GM12878 (cell line): ENCODE results near the gene TNFRSF1B. TPM values are rescaled to one million over a fixed set of nuclear protein-coding genes. Genes with fewer than 3 reads are reported as not detected.

Experiments
- ATAC-seq: fragments of 200-7000 bp; cut with Tn5 transposase; 3 replicates; pipeline ENCODE4 v1.9.1; 2020; ENCODE audit warnings: mild to moderate bottlenecking, moderate library complexity
- BruUV-seq: library from RNA; stranded (reverse); fragments of 400-500 nt; replicated peaks from 2 replicates; lab custom pipeline; 2021; lab: Mats Ljungman, UMichigan
- CTCF ChIA-PET: fragments of 300-600 bp; sonication (Branson Sonifier 250); formaldehyde crosslinking; extraction: SDS; loops from one replicate; lab custom pipeline; 2021; ENCODE audit warnings: inconsistent platforms; lab: Yijun Ruan, JAX
- POLR2A ChIA-PET: fragments of 350-600 bp; formaldehyde crosslinking; extraction: SDS; loops from one replicate; lab custom pipeline; 2021; ENCODE audit warnings: inconsistent platforms; lab: Charles Lee
- RAD21 ChIA-PET: fragments of 300-600 bp; sonication (Branson Sonifier 250); formaldehyde crosslinking; loops from one replicate; lab custom pipeline; 2023; ENCODE audit warnings: antibody characterized with exemption; ENCODE audit not compliant: unreplicated experiment; lab: Charles Lee
- SMC1A ChIA-PET: fragments of 300-600 bp; sonication (Branson Sonifier 250); formaldehyde crosslinking; loops from one replicate; lab custom pipeline; 2023; ENCODE audit not compliant: unreplicated experiment, uncharacterized antibody; lab: Charles Lee
- DNase-seq: peaks from one replicate; pipeline ENCODE4 v3.0.0-alpha.2; 2011; ENCODE audit warnings: low read depth, low spot score
- FAIRE-seq: peaks from 3 replicates; lab custom pipeline; 2011; peaks lifted over from hg19 to GRCh38; lab: Jason Lieb, UNC
- H2AFZ ChIP-seq: 2 replicates; pipeline ENCODE4 v1.6.0; 2011; ENCODE audit warnings: low read depth, low read length, control low read depth; ENCODE audit not compliant: control insufficient read depth
- H3K27ac ChIP-seq: 2 replicates; pipeline ENCODE4 v1.5.1; 2011; ENCODE audit warnings: control low read depth; ENCODE audit not compliant: control insufficient read depth, insufficient read depth
- H3K27me3 ChIP-seq, 2 experiments: replicated peaks in 1 of 2; 2 replicates each; pipeline versions ENCODE4 v1.6.0 to v1.6.1; 2011; ENCODE audit warnings: low read length in 1 of 2; ENCODE audit not compliant: control insufficient read depth in 2 of 2, insufficient read depth in 2 of 2
- H3K36me3 ChIP-seq, 2 experiments: 2 replicates each; pipeline ENCODE4 v1.5.1; 2011; ENCODE audit warnings: low read length in 1 of 2; ENCODE audit not compliant: control insufficient read depth in 2 of 2, insufficient read depth in 2 of 2
- H3K4me1 ChIP-seq: 2 replicates; pipeline ENCODE4 v1.6.1; 2011; ENCODE audit warnings: mild to moderate bottlenecking, low read length, moderate library complexity, mixed read lengths; ENCODE audit not compliant: control insufficient read depth, insufficient read depth
- H3K4me2 ChIP-seq: 2 replicates; pipeline ENCODE4 v1.6.0; 2011; ENCODE audit warnings: control low read depth; ENCODE audit not compliant: control insufficient read depth, insufficient read depth
- H3K4me3 ChIP-seq: fragments of 200-600 bp; sonication (generic); 2 replicates; pipeline ENCODE4 v1.5.1; 2016
- H3K79me2 ChIP-seq: 2 replicates; pipeline ENCODE4 v1.6.0; 2011; ENCODE audit warnings: low read length; ENCODE audit not compliant: control insufficient read depth, insufficient read depth
- H3K9ac ChIP-seq: 2 replicates; pipeline ENCODE4 v1.8.0; 2011; ENCODE audit warnings: low read length, control low read depth, mixed read lengths; ENCODE audit not compliant: control insufficient read depth, insufficient read depth
- H3K9me3 ChIP-seq: replicated peaks from 3 replicates; pipeline ENCODE4 v1.5.1; 2011; ENCODE audit warnings: mild to moderate bottlenecking, low read length; ENCODE audit not compliant: control insufficient read depth, insufficient read depth
- H4K20me1 ChIP-seq: 2 replicates; pipeline ENCODE4 v1.6.0; 2011; ENCODE audit not compliant: control insufficient read depth, insufficient read depth
- BCL11A ChIP-seq: IDR thresholded peaks from 2 replicates; pipeline ENCODE4 v1.6.1; 2011; ENCODE audit warnings: low read depth, low read length
- CBX5 ChIP-seq: sonication (generic); IDR thresholded peaks from 2 replicates; pipeline ENCODE4 v1.6.1; 2016; ENCODE audit warnings: low read depth, moderate library complexity, mild to moderate bottlenecking, inconsistent platforms
- CREM ChIP-seq: IDR thresholded peaks from 2 replicates; pipeline ENCODE4 v1.6.1; 2014; ENCODE audit warnings: antibody characterized with exemption, low read depth
- MEF2B ChIP-seq: fragments of 450-650 bp; IDR thresholded peaks from 2 replicates; pipeline ENCODE4 v1.6.1; 2018; ENCODE audit warnings: mild to moderate bottlenecking, moderate library complexity; ENCODE audit not compliant: partially characterized antibody, poor library complexity, severe bottlenecking
- NR2C2 ChIP-seq: IDR thresholded peaks from 2 replicates; pipeline ENCODE4 v1.6.1; 2011; ENCODE audit warnings: borderline replicate concordance, low read depth; ENCODE audit not compliant: control insufficient read depth, insufficient read length
- SIN3A ChIP-seq: IDR thresholded peaks from 2 replicates; pipeline ENCODE4 v1.6.1; 2012; ENCODE audit warnings: low read depth, low read length, improper control_type of control experiment
- SMAD1 ChIP-seq: fragments of 450-650 bp; IDR thresholded peaks from 2 replicates; pipeline ENCODE4 v1.6.1; 2018; ENCODE audit warnings: mild to moderate bottlenecking, low read depth; ENCODE audit not compliant: partially characterized antibody
- SP1 ChIP-seq: IDR thresholded peaks from one replicate; pipeline ENCODE4 v1.6.1; 2011; ENCODE audit warnings: low read depth, low read length
- STAT3 ChIP-seq: IDR thresholded peaks from 2 replicates; pipeline ENCODE4 v1.6.1; 2011; ENCODE audit warnings: low read depth, low read length, improper control_type of control experiment
- SUZ12 ChIP-seq: fragments of 200-600 bp; sonication (generic); IDR thresholded peaks from one replicate; pipeline ENCODE4 v1.6.1; 2018; ENCODE audit warnings: antibody characterized with exemption, mild to moderate bottlenecking; ENCODE audit not compliant: unreplicated experiment
- ZBTB4 ChIP-seq: fragments of 450-650 bp; formaldehyde crosslinking; IDR thresholded peaks from 2 replicates; pipeline ENCODE4 v1.4.0; 2022; ENCODE audit warnings: mild to moderate bottlenecking, moderate library complexity
- WGBS: methylation state at CpG from one replicate; pipeline ENCODE4 v1.1.6; 2016; ENCODE audit warnings: low lambda C conversion rate; ENCODE audit not compliant: insufficient replicate concordance, insufficient coverage; ENCODE audit errors: missing lambda C conversion rate; 5-methylcytosine and 5-hydroxymethylcytosine counted together
- in situ Hi-C: fragments of 300-500 bp; cut with MboI; formaldehyde crosslinking; loops from 9 replicates; pipeline ENCODE4 v1.14.3; 2018; ENCODE audit warnings: mixed read lengths
- intact Hi-C: fragments of 100-400 bp; cut with micrococcal nuclease; formaldehyde crosslinking; loops from one replicate; pipeline ENCODE4 v1.14.2; 2022; ENCODE audit not compliant: unreplicated experiment
- polyA plus RNA-seq, 11 experiments: library from polyadenylated mRNA; depleted of rRNA in 4 of 11; unstranded in 6 of 11; stranded (reverse) in 5 of 11; fragments of >200 nt; fragmentation: Nextera tagmentation in 4 of 11; fragmentation: Illumina TruSeq in 1 of 11; extraction: Ambion mirVana in 4 of 11; extraction: Trizol in 1 of 11; gene quantifications; 1 replicate in 1 of 11; 2 replicates in 10 of 11; pipeline versions ENCODE4 v1.2.1 to v1.2.3, GENCODE V29; 2011 to 2016; ENCODE audit warnings: inconsistent platforms in 2 of 11, missing spikeins in 2 of 11, low read depth in 1 of 11
- total RNA-seq, 4 experiments: library from RNA; depleted of rRNA in 3 of 4; stranded (reverse); fragments of >200 nt in 3 of 4; fragmentation: Illumina TruSeq in 1 of 4; extraction: Trizol in 1 of 4; gene quantifications; 2 replicates each; pipeline versions ENCODE4 v1.2.1 to v1.2.3, GENCODE V29; 2013 to 2021

Gene TNFRSF1B
- total and polyA plus RNA-seq, 10 of the 15 experiments (the other 5 are each of a cell fraction or from before 2014, with no cell fraction given): 10.1 to 87.2 (median 37.3) TPM

- H3K27ac ChIP-seq: no peak overlapping the region
- BruUV-seq: no TSS peak
- no peak for FAIRE-seq
- CTCF ChIA-PET: interaction anchor here (0.8 to 3.6 kb wide), 12 partner anchors 8 to 429 kb away, joined by 3 to 25 read pairs (median 4); no protein-coding TSS in a partner anchor
- H3K79me2 ChIP-seq: peaks cover 13% of the 10 kb centered on the region
- SMC1A ChIA-PET: interaction anchor here (0.6 to 1.3 kb wide), 4 partner anchors 15 to 105 kb away, joined by 3 to 7 read pairs (median 4); no protein-coding TSS in a partner anchor
- H3K4me3 ChIP-seq: no peak overlapping the region
- TF ChIP-seq MEF2B: peak; percentile 54
- TF ChIP-seq CBX5: no peak
- no peaks in the 10 kb centered on the region for H3K36me3 ChIP-seq
- DNase-seq: no peak
- WGBS: 61% methylated on average over 13 of the region's 13 CpGs
- no peaks in the 10 kb centered on the region for H3K9me3 ChIP-seq
- H3K9ac ChIP-seq: no peak overlapping the region
- in situ Hi-C loops (no loop called here), intact Hi-C loops (no loop called here)
- H3K4me1 ChIP-seq: no peaks in the 10 kb centered on the region
- RAD21 ChIA-PET: interaction anchor here (1.1 to 2.3 kb wide), 2 partner anchors 80 to 104 kb away, joined by 3 to 6 read pairs; no protein-coding TSS in a partner anchor
- no peak overlapping the region for H3K4me2 ChIP-seq
- POLR2A ChIA-PET: no interaction called here
- ATAC-seq: peak; percentile 9
- H3K27me3 ChIP-seq: no peaks in the 10 kb centered on the region
- H2AFZ ChIP-seq: no peak overlapping the region
- H4K20me1 ChIP-seq: no peaks in the 10 kb centered on the region
These were observed 62.6 kb downstream of the TNFRSF1B start for GRCh38 chr1:12229386-12229834.

- no peak for FAIRE-seq
- SMC1A ChIA-PET: interaction anchor here (0.6 to 1.3 kb wide), 3 partner anchors 16 to 25 kb away, joined by 3 to 4 read pairs (median 3); no protein-coding TSS in a partner anchor
- no peaks in the 10 kb centered on the region for H3K4me1 ChIP-seq
- H4K20me1 ChIP-seq: no peaks in the 10 kb centered on the region
- peak within 1 kb of the TSS; percentile 74 for H3K9ac ChIP-seq
- H3K27me3 ChIP-seq: no peaks in the 10 kb centered on the region
- CTCF ChIA-PET: interaction anchor here (1.0 to 2.6 kb wide), 8 partner anchors 8 to 428 kb away, joined by 3 to 13 read pairs (median 4); no protein-coding TSS in a partner anchor
- RAD21 ChIA-PET: interaction anchor here (1.0 to 2.3 kb wide), 2 partner anchors 105 to 106 kb away, joined by 3 to 6 read pairs; no protein-coding TSS in a partner anchor
- H3K4me2 ChIP-seq: peak within 1 kb of the TSS; percentile 56
- no peaks in the 10 kb centered on the region for H3K36me3 ChIP-seq
- WGBS: under 1% methylated on average over 66 of the region's 77 CpGs
- ATAC-seq: peak; percentile 97
- intact Hi-C loops (no loop called here), in situ Hi-C loops (no loop called here)
- no peaks in the 10 kb centered on the region for H3K9me3 ChIP-seq
- BruUV-seq: no TSS peak
- H3K79me2 ChIP-seq: peaks cover 13% of the 10 kb centered on the region
- 0 out of 2 replicates have a peak within 1 kb of the TSS, but pooled peaks have one; percentile 14 for H3K27ac ChIP-seq
- DNase-seq: peak; percentile 5
- H3K4me3 ChIP-seq: peak within 1 kb of the TSS; percentile 88
- H2AFZ ChIP-seq: peak within 1 kb of the TSS; percentile 55
- POLR2A ChIA-PET: no interaction called here
- TF ChIP-seq SUZ12: no peak
- TF ChIP-seq NR2C2: peak; percentile 77
- TF ChIP-seq BCL11A: no peak
- TF ChIP-seq SMAD1: no peak
- no peak for TF ChIP-seq STAT3
- TF ChIP-seq ZBTB4 (CRISPR knock-in tag): no peak
- peak; percentile 87 for TF ChIP-seq CREM
- TF ChIP-seq SIN3A: 0 out of 2 replicates have a peak, but pooled peaks have one; percentile 66
- peak; percentile 37 for TF ChIP-seq SP1
These were observed 63.2 kb downstream of the TNFRSF1B start, which contains the start of gene VPS13D for GRCh38 chr1:12229835-12230548. VPS13D (plus strand) TSS chr1:12230030; CDS start chr1:12234267, 4,237 bp downstream.
